IMR-90 (cell line): ENCODE measurements around the gene CD44. TPM values are rescaled to one million over a fixed set of nuclear protein-coding genes. Genes with fewer than 3 reads are reported as not detected.
A peak's percentile ranks its signal among the peaks of the same experiment; 100 is the strongest.

Source experiments
- ATAC-seq: fragments of 200-7000 bp; cut with Tn5 transposase; 2 replicates; pipeline ENCODE4 v1.9.1; 2020; ENCODE audit warnings: low read depth, mild to moderate bottlenecking, moderate library complexity
- BruUV-seq: library from RNA; stranded (reverse); fragments of 400-500 nt; replicated peaks from 2 replicates; lab custom pipeline; 2021; lab: Mats Ljungman, UMichigan
- CTCF ChIA-PET: fragments of 300-600 bp; formaldehyde crosslinking; extraction: SDS; loops from one replicate; lab custom pipeline; 2021; ENCODE audit warnings: antibody characterized with exemption; lab: Yijun Ruan, JAX
- POLR2A ChIA-PET: fragments of 300-600 bp; sonication (Branson Sonifier 250); formaldehyde crosslinking; loops from one replicate; lab custom pipeline; 2022; ENCODE audit warnings: antibody characterized with exemption; ENCODE audit not compliant: unreplicated experiment; lab: Charles Lee
- DNase-seq: peaks from one replicate; pipeline ENCODE4 v3.0.0; 2013
- H2AFZ ChIP-seq: replicated peaks from 2 replicates; pipeline ENCODE3; 2013; ENCODE audit warnings: low read length, mild to moderate bottlenecking; ENCODE audit not compliant: poor library complexity
- H2AK5ac ChIP-seq: 2 replicates; pipeline ENCODE4 v1.6.1; 2013; ENCODE audit warnings: low read depth, low read length, inconsistent platforms
- H2AK9ac ChIP-seq: replicated peaks from 2 replicates; pipeline ENCODE3; 2013; ENCODE audit warnings: mild to moderate bottlenecking, low read depth, low read length, moderate library complexity; ENCODE audit not compliant: poor library complexity
- H2BK120ac ChIP-seq: 2 replicates; pipeline ENCODE4 v1.6.1; 2013; ENCODE audit warnings: low read depth, low read length, inconsistent platforms
- H2BK15ac ChIP-seq: 3 replicates; pipeline ENCODE4 v1.6.1; 2013; ENCODE audit warnings: low read depth, low read length, inconsistent platforms
- H2BK20ac ChIP-seq: 2 replicates; pipeline ENCODE4 v1.6.1; 2013; ENCODE audit warnings: low read depth, mild to moderate bottlenecking, inconsistent platforms, low read length, moderate library complexity
- H2BK5ac ChIP-seq: 2 replicates; pipeline ENCODE4 v1.6.1; 2013; ENCODE audit warnings: mild to moderate bottlenecking, low read depth, low read length, inconsistent platforms; ENCODE audit not compliant: poor library complexity, severe bottlenecking
- H3K14ac ChIP-seq: replicated peaks from 2 replicates; pipeline ENCODE4 v1.6.1; 2013; ENCODE audit warnings: low read depth, low read length, inconsistent platforms
- H3K18ac ChIP-seq: 2 replicates; pipeline ENCODE4 v1.6.1; 2013; ENCODE audit warnings: low read depth, low read length, control low read depth
- H3K23ac ChIP-seq: 2 replicates; pipeline ENCODE4 v1.6.1; 2013; ENCODE audit warnings: low read depth, low read length, inconsistent platforms
- H3K27ac ChIP-seq: 2 replicates; pipeline ENCODE4 v1.5.1; 2013; ENCODE audit warnings: mild to moderate bottlenecking, control low read depth, low read length; ENCODE audit not compliant: insufficient read depth
- H3K27me3 ChIP-seq: 2 replicates; pipeline ENCODE4 v1.6.1; 2013; ENCODE audit warnings: low read length; ENCODE audit not compliant: control insufficient read depth, insufficient read depth
- H3K36me3 ChIP-seq: 2 replicates; pipeline ENCODE4 v1.6.1; 2013; ENCODE audit warnings: low read length, mixed read lengths; ENCODE audit not compliant: control insufficient read depth, insufficient read depth
- H3K4ac ChIP-seq: 2 replicates; pipeline ENCODE4 v1.6.1; 2013; ENCODE audit warnings: low read depth, low read length, inconsistent platforms
- H3K4me1 ChIP-seq: 2 replicates; pipeline ENCODE4 v1.6.1; 2013; ENCODE audit warnings: low read length, mixed read lengths; ENCODE audit not compliant: control insufficient read depth, insufficient read depth
- H3K4me2 ChIP-seq: 2 replicates; pipeline ENCODE4 v1.6.1; 2013; ENCODE audit warnings: low read depth, mild to moderate bottlenecking, control low read depth, low read length, moderate library complexity
- H3K4me3 ChIP-seq: 2 replicates; pipeline ENCODE4 v1.5.1; 2013; ENCODE audit warnings: low read depth, mild to moderate bottlenecking, control low read depth, low read length, moderate library complexity; ENCODE audit not compliant: insufficient read depth
- H3K56ac ChIP-seq: 2 replicates; pipeline ENCODE4 v1.6.1; 2013; ENCODE audit warnings: low read length, inconsistent platforms; ENCODE audit not compliant: insufficient read depth; ENCODE audit errors: extremely low read depth
- H3K79me1 ChIP-seq, 2 experiments: 2 replicates each; pipeline ENCODE4 v1.6.1; 2013; ENCODE audit warnings: low read length in 2 of 2, inconsistent platforms in 1 of 2, low read depth in 1 of 2
- H3K9ac ChIP-seq: 2 replicates; pipeline ENCODE4 v1.6.1; 2013; ENCODE audit warnings: low read depth, low read length, control low read depth
- H3K9me1 ChIP-seq: 2 replicates; pipeline ENCODE4 v1.6.1; 2013; ENCODE audit warnings: low read length, inconsistent platforms; ENCODE audit not compliant: insufficient read depth
- H3K9me3 ChIP-seq: 2 replicates; pipeline ENCODE4 v1.6.1; 2013; ENCODE audit warnings: low read length; ENCODE audit not compliant: control insufficient read depth, insufficient read depth
- H4K20me1 ChIP-seq: 2 replicates; pipeline ENCODE4 v1.6.1; 2013; ENCODE audit warnings: low read length, inconsistent platforms; ENCODE audit not compliant: insufficient read depth
- H4K5ac ChIP-seq: 2 replicates; pipeline ENCODE4 v1.6.1; 2013; ENCODE audit warnings: mild to moderate bottlenecking, low read depth, low read length, control low read depth
- H4K8ac ChIP-seq, 2 experiments: 2 replicates each; pipeline ENCODE4 v1.6.1; 2013; ENCODE audit warnings: low read depth in 2 of 2, low read length in 2 of 2, control low read depth in 1 of 2, inconsistent platforms in 1 of 2
- H4K91ac ChIP-seq: 2 replicates; pipeline ENCODE4 v1.6.1; 2013; ENCODE audit warnings: low read depth, low read length, inconsistent platforms; ENCODE audit not compliant: insufficient read depth
- CEBPB ChIP-seq: IDR thresholded peaks from 2 replicates; pipeline ENCODE4 v1.6.1; 2012; ENCODE audit warnings: low read depth, low read length, improper control_type of control experiment
- CHD1 ChIP-seq: IDR thresholded peaks from 2 replicates; pipeline ENCODE4 v1.6.1; 2012; ENCODE audit warnings: low read depth, low read length, improper control_type of control experiment
- WGBS, 2 experiments: methylation state at CpG; one replicate each; pipeline versions ENCODE4 v1.1.5 to v1.1.7; 2013; ENCODE audit warnings: missing lambda C conversion rate in 2 of 2; ENCODE audit not compliant: insufficient read length in 1 of 2; ENCODE audit errors: extremely low coverage in 2 of 2; 5-methylcytosine and 5-hydroxymethylcytosine counted together
- dilution Hi-C: fragments of 300-500 bp; cut with HindIII; formaldehyde crosslinking; loops from one replicate; pipeline ENCODE4 v1.14.3; 2018; ENCODE audit warnings: low sequenced_read_pairs; ENCODE audit not compliant: unreplicated experiment
- in situ Hi-C: fragments of 300-500 bp; cut with MboI; formaldehyde crosslinking; loops from 3 replicates; pipeline ENCODE4 v1.14.3; 2019; ENCODE audit warnings: low sequenced_read_pairs, inconsistent platforms, mixed read lengths
- intact Hi-C: fragments of 100-400 bp; cut with micrococcal nuclease; formaldehyde crosslinking; loops from 2 replicates; pipeline ENCODE4 v1.10.0; 2022
- polyA plus RNA-seq, 3 experiments: library from polyadenylated mRNA; depleted of rRNA; stranded (reverse); fragments of >200 nt; gene quantifications; 2 replicates each; pipeline ENCODE4 v1.2.3, GENCODE V29; 2012; ENCODE audit warnings: low replicate concordance in 1 of 3
- total RNA-seq: library from RNA; depleted of rRNA; stranded (reverse); fragments of >200 nt; gene quantifications from 2 replicates; pipeline ENCODE4 v1.2.3, GENCODE V29; 2012

The CD44 gene
- total and polyA plus RNA-seq, 2 of the 4 experiments (the other 2 are of a cell fraction) = 357 to 947 TPM

- Histone ChIP-seq H3K79me1 (peaks cover 33 to 73% of the 10 kb centered on the region in 2 experiments), H2AK5ac (no peak overlapping the region), H3K9ac (no peak overlapping the region), H3K4me1 (peaks cover 41% of the 10 kb centered on the region), H2BK120ac (no peak overlapping the region; the same call in 1 of the 2 replicates), H3K14ac (peak overlapping the region; percentile 66), H4K5ac (0 out of 2 replicates have a peak overlapping the region, but pooled peaks have one; percentile 9), H3K9me1 (peaks cover 31% of the 10 kb centered on the region), H3K4me3 (no peak overlapping the region), H2AFZ (no peak overlapping the region), H4K8ac (peak overlapping the region in 1 of 2 experiments; percentile 24; a peak in 3 of 4 replicates), H3K23ac (peak overlapping the region; percentile 59; the same call in 1 of the 2 replicates), H2AK9ac (no peak overlapping the region), H3K27me3 (no peaks in the 10 kb centered on the region), H3K4ac (peak overlapping the region; percentile 31), H2BK20ac (no peak overlapping the region), H2BK15ac (no peak overlapping the region), H4K20me1 (peaks cover 72% of the 10 kb centered on the region), H3K9me3 (no peaks in the 10 kb centered on the region), H3K56ac (no peak overlapping the region), H3K27ac (peak overlapping the region; percentile 69; the same call in 1 of the 2 replicates), H2BK5ac (peak overlapping the region; percentile 70), H3K18ac (peak overlapping the region; percentile 2; the same call in 1 of the 2 replicates), H3K4me2 (no peak overlapping the region), H3K36me3 (peaks cover 58% of the 10 kb centered on the region), H4K91ac (0 out of 2 replicates have a peak overlapping the region, but pooled peaks have one; percentile 22)
- DNase-seq = peak; percentile 35
- TF ChIP-seq CEBPB (peak; percentile 57; the same call in 1 of the 2 replicates), CHD1 (no peak)
- intact Hi-C loops = loop anchor here (5.0 kb wide), 1 partner anchor 252 kb away; no protein-coding TSS in a partner anchor
- CTCF ChIA-PET = no interaction called here
- no TSS peak for BruUV-seq
- WGBS, 2 experiments = no CpG with 5 or more reads among the region's 2 CpGs
- dilution Hi-C loops = no loop called here
- no peak for ATAC-seq
- POLR2A ChIA-PET = no interaction called here
- in situ Hi-C loops = no loop called here
Observed at GRCh38 chr11:35178873-35179272, 39.9 kb downstream of the CD44 start.
